Left kidney (tissue), 2 donors: ENCODE results near the gene KCNK6. TPM values are rescaled to one million over a fixed set of nuclear protein-coding genes. Genes with fewer than 3 reads are reported as not detected.

Experiments used
- DNase-seq: peaks from one replicate; pipeline ENCODE4 v3.0.0-alpha.2; 2013
- polyA plus RNA-seq: library from polyadenylated mRNA; unstranded; fragments of 120-200 nt; gene quantifications from one replicate; pipeline ENCODE4 v1.2.1, GENCODE V29; 2013; ENCODE audit not compliant: insufficient read length

KCNK6 gene
- polyA plus RNA-seq, 1 donor = 3.7 TPM

DNA sequence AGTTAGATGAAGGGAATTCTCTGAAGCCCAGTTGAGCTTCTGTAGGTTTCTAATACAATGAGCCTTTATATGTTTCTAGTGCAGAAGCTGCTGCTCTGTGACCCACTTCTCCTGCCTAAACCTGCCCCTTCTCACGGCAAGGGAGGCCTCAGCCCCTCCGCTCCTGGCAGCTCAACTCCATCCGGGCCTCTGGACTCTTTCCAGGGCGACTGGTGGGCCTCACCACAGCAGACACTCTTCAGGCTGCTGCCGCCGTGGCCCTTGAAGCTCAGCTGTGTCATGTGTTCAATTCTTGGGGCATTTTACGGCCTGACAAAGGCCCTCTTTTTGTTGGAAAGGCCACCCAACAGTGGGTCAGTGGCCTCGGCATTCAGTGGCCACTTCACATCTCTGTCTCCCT, 25.6 kb upstream of the KCNK6 start:
- DNase-seq = no peak

DNA sequence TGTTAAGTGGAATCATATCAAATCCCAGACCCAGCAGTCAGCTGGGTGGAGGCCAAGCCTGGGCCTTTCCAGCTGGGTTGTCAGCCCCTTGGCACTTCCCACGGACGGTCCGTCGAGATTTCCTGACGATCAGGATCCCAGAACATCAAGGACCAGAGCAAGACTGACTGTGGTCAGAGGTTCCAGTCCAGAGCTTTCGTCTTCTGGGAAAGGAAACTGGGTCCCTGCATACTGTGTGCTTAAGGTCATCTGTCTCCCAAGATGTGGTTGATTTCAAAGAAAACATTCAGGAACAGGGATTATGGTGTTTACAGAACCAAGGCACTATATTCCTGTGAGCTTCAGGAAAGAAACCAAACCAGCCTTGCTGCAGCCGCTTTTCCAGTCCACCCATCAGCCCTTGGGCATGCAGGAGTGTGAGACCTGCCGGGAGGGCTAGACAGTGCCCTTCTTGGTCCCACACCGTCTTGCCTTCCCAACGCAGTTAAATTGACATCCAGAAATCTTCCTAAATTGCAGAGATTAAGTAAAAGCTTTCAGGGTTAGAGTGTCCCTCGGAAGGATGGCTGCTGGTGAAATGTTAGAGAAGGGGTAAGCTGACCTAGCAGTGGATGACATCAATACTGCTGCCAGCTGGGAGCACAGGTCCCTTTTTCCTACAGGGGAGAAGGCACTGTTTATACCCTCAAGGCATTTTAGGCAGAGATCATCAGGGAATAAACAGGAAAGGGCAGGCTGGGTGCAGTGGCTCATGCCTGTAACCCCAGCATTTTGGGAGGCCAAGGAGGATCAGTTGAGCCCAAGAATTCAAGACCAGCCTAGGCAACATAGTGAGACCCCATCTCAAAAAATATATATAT, 20.6 kb upstream of the KCNK6 start:
- no peak for DNase-seq

DNA sequence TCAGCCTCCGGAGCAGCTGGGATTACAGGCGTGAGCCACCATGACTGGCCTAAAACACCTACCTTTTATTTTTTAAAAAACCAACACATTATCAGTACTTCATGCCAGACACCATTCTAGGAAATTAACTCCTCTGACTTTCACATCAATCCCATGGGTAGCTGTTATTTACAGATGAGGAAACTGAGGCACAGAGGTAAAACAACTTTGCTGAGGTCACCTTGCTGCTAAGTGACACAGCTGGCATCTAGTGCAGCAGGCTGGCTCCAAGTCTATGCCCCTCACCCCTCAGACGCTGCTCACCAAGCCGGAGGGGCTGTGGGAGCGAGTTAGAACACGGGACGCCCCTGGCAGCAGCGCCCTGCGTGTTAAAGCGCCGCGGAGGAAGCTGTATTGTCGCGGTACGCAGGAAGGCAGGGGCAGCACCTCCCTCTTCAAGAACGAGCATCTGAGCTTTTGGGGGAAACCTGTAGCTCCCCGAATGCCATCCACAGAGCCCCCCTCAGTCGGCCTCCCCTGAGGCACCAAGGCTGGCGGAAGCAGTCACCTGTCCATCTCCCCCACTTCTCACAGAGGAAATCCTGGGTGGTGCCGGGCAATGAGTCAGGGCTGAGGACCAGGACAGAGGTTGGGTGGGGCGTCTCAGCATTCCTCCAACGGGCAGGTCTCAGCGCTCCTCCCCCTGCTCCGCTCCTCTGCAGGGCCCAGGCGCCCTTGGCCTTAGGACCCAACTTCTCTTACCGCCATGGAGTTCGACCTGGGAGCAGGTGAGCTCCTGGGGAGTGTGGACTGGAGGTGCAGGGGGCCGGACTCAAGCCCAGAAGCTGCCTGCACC, 15.9 kb upstream of the KCNK6 start, which contains the start of gene C19orf33:
Gene C19orf33, plus strand, starts transcription at position 735 of the 835 bp plus-strand sequence. Its CDS starts 11 bp downstream, at position 746.
- no peak for DNase-seq

DNA sequence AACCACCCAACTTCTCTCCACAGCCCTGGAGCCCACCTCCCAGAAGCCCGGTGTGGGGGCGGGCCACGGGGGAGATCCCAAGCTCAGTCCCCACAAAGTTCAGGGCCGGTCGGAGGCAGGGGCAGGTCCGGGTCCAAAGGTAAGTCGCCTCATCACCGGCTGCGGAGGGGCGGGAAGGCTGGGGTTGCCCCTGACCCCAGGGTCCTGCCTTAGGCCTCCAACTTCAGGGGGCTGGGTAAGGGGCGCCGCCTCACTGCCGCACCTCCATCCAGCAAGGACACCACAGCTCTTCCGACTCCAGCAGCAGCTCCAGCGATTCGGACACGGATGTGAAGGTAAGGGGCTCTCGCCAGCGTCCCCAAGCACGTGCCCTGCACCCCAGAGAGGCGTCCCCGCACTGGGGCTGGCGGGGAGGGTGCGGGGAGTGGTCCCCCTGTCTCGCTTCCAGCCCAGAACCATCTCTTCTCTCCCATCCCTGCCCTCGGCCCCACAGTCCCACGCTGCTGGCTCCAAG, 15.2 kb upstream of the KCNK6 start:
- no peak for DNase-seq

DNA sequence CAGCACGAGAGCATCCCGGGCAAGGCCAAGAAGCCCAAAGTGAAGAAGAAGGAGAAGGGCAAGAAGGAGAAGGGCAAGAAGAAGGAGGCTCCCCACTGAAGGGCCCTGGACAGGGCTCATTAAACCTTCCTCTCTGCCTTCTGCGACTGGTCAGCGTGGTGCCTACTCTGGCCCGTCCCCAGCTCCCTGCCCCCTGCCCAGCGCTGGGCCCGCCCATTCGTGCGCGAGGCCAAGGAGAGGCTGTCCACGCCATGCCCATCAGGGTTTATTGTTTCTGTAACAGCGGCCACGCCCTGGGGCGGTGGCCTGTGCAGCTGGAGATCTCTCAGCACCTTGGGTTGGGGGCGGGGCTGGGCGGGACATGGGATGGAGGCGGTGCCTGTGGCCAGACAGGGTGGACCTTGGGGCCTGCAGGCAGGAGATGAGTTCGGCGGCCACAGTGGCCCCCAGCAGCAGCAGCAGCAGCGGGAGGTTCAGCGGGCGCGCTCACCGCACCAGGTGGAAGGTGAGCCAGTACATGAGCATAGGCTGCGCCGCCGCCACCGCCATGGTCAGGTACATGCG, 14.7 kb upstream of the KCNK6 start:
- DNase-seq = peak; percentile 77

DNA sequence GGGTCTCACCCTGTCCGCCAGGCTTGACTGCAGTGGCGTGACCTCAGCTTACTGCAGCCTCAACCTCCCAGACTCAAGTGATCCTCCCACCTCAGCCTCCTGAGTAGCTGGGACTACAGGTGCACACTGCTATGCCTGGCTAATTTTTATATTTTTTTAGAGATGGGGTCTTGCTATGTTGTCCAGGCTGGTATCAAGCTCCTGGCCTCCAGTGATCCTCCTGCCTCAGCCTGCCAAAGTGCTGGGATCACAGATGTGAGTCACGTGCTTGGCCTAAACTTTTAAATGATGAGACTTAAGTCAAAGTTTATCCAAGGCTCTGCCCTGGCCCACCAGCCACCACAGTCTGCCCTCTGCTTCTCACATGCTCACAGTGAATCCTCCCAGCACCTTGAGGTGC, 13.4 kb upstream of the KCNK6 start:
- no peak for DNase-seq

DNA sequence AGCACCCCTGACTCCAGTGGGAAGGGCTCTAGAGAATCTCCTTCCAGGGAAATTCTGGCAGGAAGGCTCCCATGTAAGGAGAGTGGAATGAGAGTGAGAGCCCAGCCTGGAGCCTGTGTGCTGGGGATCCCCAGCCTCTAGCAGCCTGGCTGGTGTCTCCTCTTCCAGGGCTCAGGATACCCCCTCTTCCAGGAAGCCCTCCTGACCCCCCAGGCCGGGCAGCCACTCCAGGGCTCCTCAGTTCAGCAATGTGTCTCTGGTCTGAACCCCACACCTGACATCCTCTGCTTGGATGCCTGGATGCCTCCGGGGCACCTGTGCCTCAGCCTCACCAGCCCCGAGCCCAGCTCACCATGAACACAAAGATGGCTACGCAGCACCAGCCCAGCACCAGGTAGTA, 12.6 kb upstream of the KCNK6 start:
- DNase-seq = no peak

DNA sequence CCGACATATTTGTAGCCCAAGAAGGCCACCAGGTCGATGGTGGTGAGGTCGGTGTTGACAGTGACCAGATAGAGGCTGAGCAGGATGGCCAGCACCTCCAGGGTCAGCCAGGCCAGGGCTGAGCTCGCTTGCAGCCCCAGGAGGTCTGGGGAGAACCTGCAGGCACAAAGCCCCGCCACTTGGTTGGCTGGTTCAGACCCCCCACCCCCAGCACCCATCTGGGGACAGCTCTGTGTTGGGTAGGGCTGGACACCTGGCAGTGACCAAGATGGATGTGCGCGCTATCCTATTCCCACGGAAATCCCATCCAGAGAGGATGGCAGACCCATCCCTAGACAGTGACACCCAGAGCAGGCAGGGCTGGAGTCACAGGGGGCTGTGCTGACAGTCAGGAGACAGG, 12.0 kb upstream of the KCNK6 start:
- DNase-seq = no peak

DNA sequence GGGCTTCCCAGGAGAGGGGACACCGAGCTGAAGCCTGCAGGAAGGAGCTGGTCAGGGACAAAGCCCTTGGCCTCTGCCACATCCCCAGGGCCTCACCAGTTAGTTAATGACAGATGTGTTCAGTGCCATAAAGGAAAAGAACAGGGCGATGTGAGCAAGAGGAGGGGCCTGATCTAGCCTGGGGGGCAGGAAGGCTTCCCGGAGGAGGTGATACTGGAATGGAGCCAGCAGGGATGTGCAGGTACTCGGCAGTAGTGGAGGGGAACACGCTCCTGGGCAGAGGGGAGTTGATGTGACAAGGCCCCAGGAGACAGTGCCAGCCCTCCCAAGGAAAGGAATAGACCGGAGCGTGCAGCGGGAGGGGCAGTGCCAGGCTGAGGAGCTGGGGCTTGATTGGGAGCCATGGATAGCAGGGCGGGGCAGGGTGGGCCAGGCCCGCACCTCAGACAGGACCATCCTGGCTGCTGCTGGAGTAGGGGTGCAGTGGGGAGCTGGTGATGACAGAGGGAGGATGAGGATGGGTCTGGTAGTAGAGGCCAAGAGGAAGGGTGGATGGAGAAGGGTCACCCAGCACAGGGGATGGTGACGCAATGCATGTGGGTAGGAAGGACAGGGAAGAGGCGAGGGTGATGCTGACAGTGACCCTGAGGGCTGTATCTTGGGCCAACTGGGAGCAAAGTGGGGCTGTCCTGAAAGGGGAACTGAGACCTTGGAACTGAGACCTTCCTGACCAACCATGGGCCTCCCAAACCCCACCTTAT, 11.5 kb upstream of the KCNK6 start:
- DNase-seq = no peak

DNA sequence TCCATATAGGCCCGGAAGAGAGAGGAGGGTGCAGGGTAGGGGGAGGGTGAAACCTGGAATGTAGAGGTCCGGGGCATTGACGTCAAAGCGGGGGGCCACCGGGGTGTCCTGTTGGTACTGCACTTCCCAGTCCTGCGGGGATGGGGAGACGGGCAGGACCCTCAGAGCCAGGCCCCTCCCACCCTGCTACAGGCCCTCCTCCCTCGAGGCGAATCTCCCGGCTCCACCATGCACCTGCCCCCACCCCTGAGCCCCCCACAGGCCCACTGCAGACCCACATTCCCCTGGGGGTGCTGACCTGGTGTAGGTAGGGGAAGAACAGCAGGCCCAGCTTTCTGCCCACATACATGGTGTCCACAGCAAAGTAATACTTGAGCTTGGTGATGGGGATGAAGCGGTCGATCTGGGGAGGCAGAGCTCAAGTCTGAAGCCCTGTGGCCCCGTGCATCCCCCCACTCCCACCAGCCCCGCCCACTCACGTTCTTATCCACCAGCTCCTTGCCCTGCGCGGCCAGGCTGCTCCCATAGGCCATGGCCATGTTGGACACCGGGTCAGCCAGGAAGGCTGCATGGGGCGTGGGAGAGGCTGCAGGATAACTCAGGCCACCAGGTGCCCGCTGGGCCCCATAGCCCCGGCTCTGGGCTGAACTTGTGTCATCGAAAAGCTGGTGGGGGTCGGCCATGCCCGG, 10.6 kb upstream of the KCNK6 start:
- DNase-seq = no peak

DNA sequence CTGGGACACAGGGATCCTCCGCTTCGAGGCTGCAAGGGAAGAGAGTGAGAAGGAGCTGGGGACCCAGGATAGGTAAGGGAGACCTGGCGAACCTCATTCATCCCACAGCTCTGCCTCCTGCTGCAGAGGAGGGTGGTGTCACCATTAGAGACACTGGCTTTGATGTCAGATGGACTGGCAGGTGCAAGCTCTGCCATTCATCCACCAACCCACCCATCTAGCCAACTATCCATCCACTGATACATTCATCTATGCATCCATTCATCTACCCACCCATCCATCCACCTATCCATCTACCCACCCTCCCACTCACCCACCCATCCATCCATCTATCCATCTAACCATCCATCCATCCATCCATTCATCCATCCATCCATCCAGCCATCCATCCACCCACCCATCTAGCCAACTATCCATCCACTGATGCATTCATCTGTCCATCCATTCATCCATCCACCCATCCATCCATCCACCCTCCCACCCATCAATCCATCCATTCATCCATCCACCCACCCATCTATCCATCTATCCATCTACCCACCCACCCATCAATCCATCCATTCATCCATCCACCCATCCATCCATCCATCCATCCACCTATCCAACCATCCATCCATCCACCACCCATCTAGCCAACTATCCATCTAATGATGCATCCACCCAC, 9.9 kb upstream of the KCNK6 start:
- no peak for DNase-seq

DNA sequence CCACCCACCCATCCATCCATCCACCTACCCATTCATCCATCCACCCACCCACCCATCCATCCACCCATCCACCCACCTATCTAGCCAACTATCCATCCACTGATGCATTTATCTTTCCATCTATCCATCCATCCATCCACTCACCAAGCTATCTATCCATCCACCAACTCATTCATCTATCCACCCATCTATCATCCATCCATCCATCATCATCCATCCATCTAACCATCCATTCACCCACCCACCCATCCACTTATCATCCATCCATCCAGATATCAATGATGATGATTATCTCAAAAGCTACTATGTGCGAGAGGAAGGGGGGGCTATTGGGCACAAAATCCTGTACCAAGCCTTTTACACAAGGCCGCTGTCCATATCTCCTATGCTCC, 9.4 kb upstream of the KCNK6 start:
- DNase-seq = no peak

DNA sequence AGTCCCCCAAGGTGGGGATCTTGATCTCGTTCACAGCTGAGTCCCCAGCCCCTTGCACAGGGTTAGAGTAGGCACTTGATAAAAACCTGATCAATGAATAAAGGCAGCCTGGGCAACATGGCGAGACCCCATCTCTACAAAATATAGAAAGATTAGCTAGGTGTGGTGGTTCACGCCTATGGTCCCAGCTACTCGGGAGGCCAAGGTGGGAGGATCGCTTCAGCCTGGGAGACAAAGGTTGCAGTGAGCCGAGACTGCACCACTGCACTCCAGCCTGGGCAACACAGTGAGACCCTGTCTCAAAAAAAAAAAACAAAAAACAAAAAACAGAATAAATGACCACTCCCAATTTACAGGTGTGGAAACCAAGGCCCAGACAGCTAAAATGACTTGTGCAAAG, 8.7 kb upstream of the KCNK6 start:
- no peak for DNase-seq

DNA sequence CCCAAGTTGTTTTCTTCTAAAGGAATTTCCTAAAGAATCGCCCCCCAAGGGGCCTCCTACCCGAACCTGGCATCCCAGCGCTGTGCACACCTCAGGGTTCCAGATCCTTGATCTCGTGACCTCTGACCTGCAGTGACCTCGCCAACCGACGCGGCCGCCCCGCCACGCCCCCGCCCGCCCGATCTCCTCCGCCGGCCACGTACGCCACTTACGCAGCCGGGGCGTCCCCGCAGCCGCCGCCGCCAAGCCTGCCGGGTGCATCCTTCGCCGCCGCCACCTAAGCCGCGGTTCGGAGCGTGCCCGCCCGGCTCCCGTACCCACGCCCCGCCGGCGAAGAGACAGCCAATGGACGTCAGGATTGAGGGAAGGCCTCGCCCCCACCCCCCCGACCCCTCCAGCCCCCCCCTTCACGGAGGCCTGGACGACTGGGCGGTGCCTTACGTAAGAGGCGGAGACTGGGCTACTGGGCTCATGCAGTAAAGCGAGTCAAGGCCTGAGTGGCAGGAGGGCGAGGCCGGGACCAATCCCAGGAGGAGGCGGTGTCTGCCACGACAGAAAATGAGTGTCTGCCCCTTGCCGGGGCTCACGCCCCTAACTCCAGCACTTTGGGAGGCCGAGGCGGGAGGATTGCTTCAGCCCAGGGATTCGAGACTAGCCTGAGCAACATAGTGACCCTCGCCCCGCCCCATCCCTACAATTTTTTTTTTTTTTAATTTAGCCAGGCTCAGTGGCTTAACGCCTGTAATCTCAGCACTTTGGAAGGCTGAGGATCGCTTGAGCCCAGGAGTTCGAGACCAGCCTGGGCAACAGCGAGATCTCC, 3.8 kb upstream of the KCNK6 start, which contains the start of gene YIF1B:
Gene YIF1B, minus strand, starts transcription at position 291 of the 820 bp plus-strand sequence. Its CDS starts 30 bp downstream, at position 261.
- peak; percentile 95 for DNase-seq

DNA sequence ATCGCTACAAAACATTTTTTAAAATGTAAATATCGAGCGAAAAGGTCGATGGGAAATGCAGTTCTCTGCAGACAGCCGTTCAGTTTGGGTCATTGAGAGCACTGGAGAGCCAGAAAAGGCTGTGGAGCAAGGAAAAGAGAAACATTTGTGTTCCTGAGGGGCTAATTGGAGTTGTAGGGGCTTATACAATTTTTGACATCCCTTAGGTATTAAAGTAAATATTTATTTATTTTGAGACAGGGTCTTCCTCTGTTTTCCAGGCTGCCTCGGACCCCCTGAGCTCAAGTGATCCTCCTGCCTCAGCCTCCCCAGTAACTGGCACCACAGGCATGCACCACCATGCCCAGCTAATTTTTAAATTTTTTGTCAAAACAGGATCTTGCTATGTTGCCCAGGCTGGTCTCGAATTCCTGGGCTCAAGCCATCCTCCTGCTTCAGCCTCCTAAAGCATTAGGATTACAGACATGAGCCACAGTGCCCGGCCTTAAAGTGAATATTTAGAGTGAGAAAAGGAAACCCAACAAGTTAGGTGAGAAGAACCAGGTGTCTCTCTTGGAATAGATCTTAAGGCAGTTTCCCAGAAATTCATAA, 3.1 kb upstream of the KCNK6 start:
- DNase-seq = no peak

DNA sequence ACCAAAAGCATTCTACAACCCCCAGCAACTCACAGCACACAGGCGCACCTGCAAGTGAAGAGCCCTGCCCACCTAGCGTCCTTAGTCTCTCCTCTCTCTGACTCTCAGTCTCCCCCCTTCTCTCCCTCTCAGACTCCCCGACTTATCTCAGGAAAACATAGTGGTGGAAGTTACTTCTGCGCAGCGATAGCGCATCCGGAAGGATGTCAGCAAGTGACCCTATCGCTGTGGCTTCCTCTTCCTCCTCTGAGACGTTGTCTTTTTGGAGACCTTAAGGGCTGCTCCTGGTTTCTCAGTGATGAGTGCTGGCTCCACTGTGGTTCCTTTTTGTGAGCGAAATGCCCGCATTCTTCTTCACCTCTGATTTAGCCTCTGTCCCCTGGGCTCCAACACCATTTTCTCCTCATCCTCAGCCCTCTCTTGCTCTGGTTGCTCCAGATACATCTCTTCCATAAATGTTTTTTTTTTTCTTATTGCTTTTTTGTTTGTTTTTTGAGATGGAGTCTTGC, 2.5 kb upstream of the KCNK6 start:
- DNase-seq = no peak

DNA sequence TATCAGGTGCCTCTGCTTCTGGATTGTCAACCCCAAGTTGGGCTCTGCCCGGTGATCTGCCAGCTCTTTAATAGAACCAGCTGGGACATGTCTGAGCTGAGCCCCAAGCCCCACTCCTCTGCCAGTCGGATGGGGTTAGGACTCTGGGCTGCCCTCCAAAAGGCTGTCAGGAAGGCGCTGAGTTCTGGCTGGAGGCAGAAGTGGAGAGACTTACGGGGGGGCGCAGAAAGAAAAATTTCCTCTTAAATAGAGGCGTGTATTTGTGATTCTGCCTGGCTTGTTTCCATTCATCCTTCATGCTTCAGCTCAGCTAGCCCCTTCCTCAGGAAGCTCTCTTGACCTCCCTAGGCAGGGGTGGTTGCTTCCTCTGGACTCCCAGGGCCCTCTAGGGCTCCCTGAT, 985 bp upstream of the KCNK6 start:
- DNase-seq = no peak

DNA sequence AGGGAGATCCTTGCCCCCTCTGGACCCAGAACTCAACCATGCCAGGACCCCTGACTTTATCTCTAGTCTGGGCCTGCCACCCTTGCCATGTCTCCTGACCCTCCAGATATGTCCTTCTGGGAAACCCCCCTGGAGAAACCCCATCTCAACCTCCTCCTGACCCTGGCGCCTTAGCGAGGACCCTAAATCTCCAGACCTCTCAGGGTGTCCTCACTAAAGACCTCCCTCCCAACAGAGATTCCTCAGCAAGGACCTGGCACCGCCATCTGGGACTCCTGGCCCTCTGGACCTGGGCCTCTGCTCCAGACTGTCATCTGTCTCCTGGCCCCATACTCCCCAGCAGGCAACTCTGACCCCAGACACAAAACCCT, 1.3 kb downstream of the KCNK6 start:
- DNase-seq = no peak

DNA sequence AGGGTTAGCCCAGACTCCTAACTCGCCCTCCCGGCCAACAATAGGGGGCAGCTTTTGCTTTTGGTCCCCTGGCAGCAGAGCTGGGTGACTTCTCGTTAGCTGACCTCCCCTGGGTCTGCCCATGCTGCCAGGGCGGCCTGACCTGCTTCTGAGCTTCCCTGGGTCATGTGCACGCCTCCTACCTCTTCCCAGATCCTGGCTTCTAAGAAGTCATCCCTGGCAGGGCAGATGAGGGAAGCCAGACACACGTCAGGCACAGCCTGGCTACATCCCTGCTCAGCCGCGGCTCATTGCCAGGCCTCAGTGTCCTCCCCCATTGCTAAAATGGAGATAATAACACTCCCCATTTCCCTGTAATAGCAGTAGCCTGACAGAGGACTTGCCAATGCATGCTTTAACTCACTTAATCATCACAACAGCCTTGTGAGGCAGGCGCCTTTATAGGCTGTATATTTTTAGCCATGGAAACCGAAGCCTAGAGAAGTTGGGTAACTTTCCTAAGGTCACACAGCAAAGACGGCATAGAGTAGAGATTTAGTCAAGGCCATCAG, 2.1 kb downstream of the KCNK6 start:
- no peak for DNase-seq
